ENCODE data around the gene SLC22A25.
"Not testable (repeated sequence)": the region's sequence is repeated elsewhere in the genome, so short reads cannot be mapped to it uniquely, and the experiment has no call there.

SLC22A25 gene

GRCh38 chr11:63243533-63243932 lies at the start of gene SLC22A25:
Gene SLC22A25, minus strand, starts transcription at chr11:63243599. Its CDS starts 13,947 bp downstream, at chr11:63229652.
- no peak for DNase-seq
- TF ChIP-seq GATA1 (IDR thresholded peaks at IDR 0.05; ENCODE audit: low read depth, low read length) (no peak), POLR2A (IDR thresholded peaks at IDR 0.05; ENCODE audit: low read length) (no peak)

GRCh38 chr11:63290285-63290684 lies 46.9 kb upstream of the SLC22A25 start:
- TF ChIP-seq GATA1 (IDR thresholded peaks at IDR 0.05; ENCODE audit: low read depth, low read length) (no peak), POLR2A (IDR thresholded peaks at IDR 0.05; ENCODE audit: low read length) (no peak)
- DNase-seq = no peak

- DNase-seq = no peak
- no peak for TF ChIP-seq POLR2A (IDR thresholded peaks at IDR 0.05; ENCODE audit: low read length)
- no peak for TF ChIP-seq GATA1 (IDR thresholded peaks at IDR 0.05; ENCODE audit: low read depth, low read length)
Observed at GRCh38 chr11:63289658-63290057, 46.3 kb upstream of the SLC22A25 start.

GRCh38 chr11:63282579-63282978 lies 39.2 kb upstream of the SLC22A25 start:
- no peak for DNase-seq
- TF ChIP-seq GATA1 (IDR thresholded peaks at IDR 0.05; ENCODE audit: low read depth, low read length) (no peak), POLR2A (IDR thresholded peaks at IDR 0.05; ENCODE audit: low read length) (no peak)

- no peak for DNase-seq
- no peak for TF ChIP-seq GATA1 (IDR thresholded peaks at IDR 0.05; ENCODE audit: low read depth, low read length)
- no peak for TF ChIP-seq POLR2A (IDR thresholded peaks at IDR 0.05; ENCODE audit: low read length)
Observed at GRCh38 chr11:63280920-63281319, 37.5 kb upstream of the SLC22A25 start.

GRCh38 chr11:63277345-63277943 lies 34.0 kb upstream of the SLC22A25 start:
- no peak for DNase-seq
- TF ChIP-seq GATA1 (IDR thresholded peaks at IDR 0.05; ENCODE audit: low read depth, low read length) = no peak
- TF ChIP-seq POLR2A (IDR thresholded peaks at IDR 0.05; ENCODE audit: low read length) = no peak

- TF ChIP-seq POLR2A (IDR thresholded peaks at IDR 0.05; ENCODE audit: low read length) = no peak
- no peak for TF ChIP-seq GATA1 (IDR thresholded peaks at IDR 0.05; ENCODE audit: low read depth, low read length)
- DNase-seq = no peak
Observed at GRCh38 chr11:63274776-63275175, 31.4 kb upstream of the SLC22A25 start.

- TF ChIP-seq POLR2A (IDR thresholded peaks at IDR 0.05; ENCODE audit: low read length) (no peak), GATA1 (IDR thresholded peaks at IDR 0.05; ENCODE audit: low read depth, low read length) (no peak)
- DNase-seq = no peak
Observed at GRCh38 chr11:63273685-63274084, 30.3 kb upstream of the SLC22A25 start.

GRCh38 chr11:63262547-63262946 lies 19.1 kb upstream of the SLC22A25 start:
- TF ChIP-seq GATA1 (IDR thresholded peaks at IDR 0.05; ENCODE audit: low read depth, low read length) = no peak
- TF ChIP-seq POLR2A (IDR thresholded peaks at IDR 0.05; ENCODE audit: low read length) = no peak
- DNase-seq = no peak

- no peak for TF ChIP-seq POLR2A (IDR thresholded peaks at IDR 0.05; ENCODE audit: low read length)
- DNase-seq = no peak
Observed at GRCh38 chr11:63251312-63251711, 7.9 kb upstream of the SLC22A25 start.

- TF ChIP-seq POLR2A (IDR thresholded peaks at IDR 0.05; ENCODE audit: low read length) (no peak), GATA1 (IDR thresholded peaks at IDR 0.05; ENCODE audit: low read depth, low read length) (no peak)
- no peak for DNase-seq
Observed at GRCh38 chr11:63250162-63251050, 7.0 kb upstream of the SLC22A25 start.

- DNase-seq = no peak
- TF ChIP-seq POLR2A (IDR thresholded peaks at IDR 0.05; ENCODE audit: low read length) = no peak
- no peak for TF ChIP-seq GATA1 (IDR thresholded peaks at IDR 0.05; ENCODE audit: low read depth, low read length)
Observed at GRCh38 chr11:63248966-63249365, 5.6 kb upstream of the SLC22A25 start.

GRCh38 chr11:63247237-63248002 lies 4.0 kb upstream of the SLC22A25 start:
- DNase-seq = not testable (repeated sequence)

GRCh38 chr11:63246045-63246444 lies 2.6 kb upstream of the SLC22A25 start:
- TF ChIP-seq GATA1 (IDR thresholded peaks at IDR 0.05; ENCODE audit: low read depth, low read length) (no peak), POLR2A (IDR thresholded peaks at IDR 0.05; ENCODE audit: low read length) (no peak)
- DNase-seq = no peak
